MM.1S (cell line): ENCODE measurements around the gene CNP.

ENCODE experiments used
- CTCF ChIP-seq: fragments of 300-600 bp; sonication (generic); IDR thresholded peaks from 2 replicates; pipeline ENCODE4 v1.5.1; 2016; ENCODE audit warnings: antibody characterized with exemption, low read length, mixed read lengths
- EZH2 ChIP-seq: fragments of 300-600 bp; sonication (generic); optimal IDR thresholded peaks from 2 replicates; pipeline ENCODE3; 2017; ENCODE audit warnings: low read depth, mild to moderate bottlenecking, antibody characterized with exemption, low read length, mixed read lengths
- EZH2phosphoT487 ChIP-seq: fragments of 300-600 bp; sonication (generic); IDR thresholded peaks from 2 replicates; pipeline ENCODE4 v1.6.1; 2018; ENCODE audit warnings: antibody characterized with exemption, low read length

- TF ChIP-seq CTCF (no peak), EZH2 (no peak), EZH2phosphoT487 (no peak)
Measured at GRCh38 chr17:42000413-42001133, 34.0 kb downstream of the CNP start.
